ENCODE results near the gene RXFP2.

Gene RXFP2

DNA sequence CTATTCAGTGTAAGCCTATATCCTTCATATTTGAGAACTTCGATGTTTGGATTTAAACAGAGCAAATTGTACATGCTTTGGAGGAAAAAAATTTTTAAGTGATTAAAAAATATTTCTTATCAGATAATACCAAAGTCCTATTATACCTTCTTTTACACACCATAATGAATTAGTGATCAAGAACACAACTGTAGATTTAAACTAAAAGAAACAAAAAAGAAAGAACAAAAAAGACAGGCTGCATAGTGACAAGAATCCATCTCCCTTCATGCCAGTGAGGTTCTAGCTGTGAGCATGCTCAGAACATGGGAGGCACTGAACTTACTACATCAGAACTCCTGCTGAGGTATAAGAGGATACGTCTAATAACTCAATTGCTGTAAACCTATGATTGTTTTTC lies at the start of gene RXFP2:
Gene RXFP2 (plus strand): TSS at position 301 of the 400 bp plus-strand sequence. CDS start 87 bp downstream, at position 388.
- no peak for DNase-seq (ENCODE audit: low read depth in 2 of 2)

DNA sequence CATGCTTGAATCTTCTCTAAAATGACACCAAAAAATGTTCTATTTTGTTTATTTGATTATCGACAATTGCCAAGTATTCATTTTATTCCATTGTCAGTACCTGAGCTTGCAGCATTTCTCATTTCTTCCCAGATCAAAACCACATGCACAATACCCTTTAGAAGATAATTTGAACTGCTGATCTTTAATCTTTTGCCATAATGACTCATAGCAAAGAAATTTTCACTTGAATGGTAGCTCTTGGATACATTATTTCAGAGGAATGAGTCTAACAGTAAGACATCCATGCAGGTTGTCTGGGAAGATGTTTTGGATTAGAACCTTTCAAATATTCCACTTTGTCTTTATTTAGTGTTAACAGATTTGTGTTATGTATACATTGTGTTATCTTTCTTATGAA lies 42.0 kb upstream of the RXFP2 start:
- no peak for DNase-seq (ENCODE audit: low read depth in 2 of 2)

GRCh38 chr13:31699650-31700049 lies 39.7 kb upstream of the RXFP2 start:
- DNase-seq (ENCODE audit: low read depth in 2 of 2), result no peak

GRCh38 chr13:31703780-31704179 lies 35.5 kb upstream of the RXFP2 start:
- no peak for DNase-seq (ENCODE audit: low read depth in 2 of 2)

- DNase-seq (ENCODE audit: low read depth in 2 of 2), result no peak
Measured at GRCh38 chr13:31706105-31706504, 33.2 kb upstream of the RXFP2 start.

GRCh38 chr13:31717583-31717982 lies 21.7 kb upstream of the RXFP2 start:
- DNase-seq (ENCODE audit: low read depth in 2 of 2), result no peak

- DNase-seq (ENCODE audit: low read depth in 2 of 2), result no peak
Measured at GRCh38 chr13:31719214-31719613, 20.1 kb upstream of the RXFP2 start.

DNA sequence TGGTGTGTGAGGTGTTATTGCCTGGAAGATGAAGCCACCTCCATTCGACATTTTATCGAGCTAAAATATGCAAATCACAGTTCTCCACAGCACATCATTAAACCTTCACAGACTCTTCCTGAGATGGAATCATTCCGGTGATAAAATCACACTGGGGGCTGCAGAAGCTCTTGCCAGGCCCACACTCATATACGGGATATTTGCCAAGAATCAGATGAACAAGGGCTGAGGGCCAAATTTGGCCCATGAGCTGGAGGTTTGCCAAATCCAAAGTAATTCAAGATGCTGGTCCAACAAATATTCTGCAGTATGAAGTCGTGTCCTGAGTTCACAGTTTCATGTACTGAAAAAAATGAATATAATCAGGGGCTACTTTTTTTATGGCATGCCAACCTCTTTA lies 16.7 kb upstream of the RXFP2 start:
- DNase-seq (ENCODE audit: low read depth in 2 of 2), result no peak

DNA sequence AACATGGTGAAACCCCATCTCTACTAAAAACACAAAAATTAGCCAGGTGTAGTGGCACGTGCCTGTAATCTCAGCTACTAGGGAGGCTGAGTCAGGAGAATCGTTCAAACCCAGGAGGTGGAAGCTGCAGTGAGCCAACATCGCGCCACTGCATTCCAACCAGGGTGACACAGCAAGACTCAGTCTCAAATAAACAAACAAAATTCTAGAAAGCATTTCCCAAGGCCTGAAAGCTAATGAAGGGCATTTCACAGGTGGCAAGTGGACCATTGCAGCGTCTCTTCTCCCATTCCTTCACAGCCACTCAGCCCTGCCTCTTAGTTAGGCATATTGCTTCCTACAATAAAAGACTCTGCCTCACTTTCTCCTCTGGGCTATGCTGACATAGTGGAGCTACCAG lies 13.5 kb upstream of the RXFP2 start:
- no peak for DNase-seq (ENCODE audit: low read depth in 2 of 2)

GRCh38 chr13:31731921-31732320 lies 7.4 kb upstream of the RXFP2 start:
- DNase-seq (ENCODE audit: low read depth in 2 of 2), result no peak

DNA sequence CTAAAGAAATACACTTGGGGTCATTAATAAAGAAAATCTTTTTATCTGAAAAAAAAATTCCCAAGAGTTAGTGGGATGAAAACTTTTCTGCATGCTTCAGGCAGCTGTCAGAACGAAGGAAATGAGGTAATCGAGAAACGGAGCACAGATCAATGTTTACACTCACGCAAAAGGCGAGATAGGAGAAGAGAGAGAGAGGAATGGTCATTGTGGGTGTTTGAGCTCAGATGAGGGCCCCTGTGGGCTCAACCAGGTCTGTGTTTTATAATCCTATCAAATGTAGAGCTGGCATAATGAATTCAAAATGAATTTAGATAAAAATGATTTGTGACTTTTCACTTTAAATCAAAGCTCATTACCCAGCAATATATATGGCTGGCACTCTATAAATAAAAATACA lies 6.3 kb upstream of the RXFP2 start:
- DNase-seq (ENCODE audit: low read depth in 2 of 2), result no peak

GRCh38 chr13:31733647-31734046 lies 5.7 kb upstream of the RXFP2 start:
- DNase-seq (ENCODE audit: low read depth in 2 of 2), result no peak

GRCh38 chr13:31742097-31742734 lies 2.9 kb downstream of the RXFP2 start:
- DNase-seq (ENCODE audit: low read depth in 2 of 2), result peak; percentile 25 to 41

DNA sequence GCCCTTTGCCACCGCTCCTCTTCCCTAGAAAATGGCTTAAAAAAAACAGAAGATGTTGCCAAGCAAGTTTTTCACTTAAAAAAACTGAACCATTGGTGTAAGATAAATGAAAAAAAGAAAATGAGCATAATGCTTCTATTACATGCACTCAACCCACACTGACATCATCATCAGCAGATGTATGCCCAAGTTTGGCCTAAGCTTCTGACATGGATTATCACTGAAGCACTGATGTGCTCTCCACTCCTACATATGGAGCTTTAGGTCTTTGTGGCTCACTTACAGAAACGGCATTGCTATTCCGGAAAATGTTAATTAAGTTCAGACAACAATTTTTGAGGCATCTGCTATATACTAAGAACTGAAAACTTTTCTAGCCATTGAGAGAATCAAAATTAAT lies 8.0 kb downstream of the RXFP2 start:
- no peak for DNase-seq (ENCODE audit: low read depth in 2 of 2)

- no peak for DNase-seq (ENCODE audit: low read depth in 2 of 2)
Measured at GRCh38 chr13:31747966-31748365, 8.6 kb downstream of the RXFP2 start.

GRCh38 chr13:31749929-31750328 lies 10.6 kb downstream of the RXFP2 start:
- no peak for DNase-seq (ENCODE audit: low read depth in 2 of 2)

GRCh38 chr13:31755211-31755610 lies 15.9 kb downstream of the RXFP2 start:
- DNase-seq (ENCODE audit: low read depth in 2 of 2), result no peak

GRCh38 chr13:31755803-31756212 lies 16.5 kb downstream of the RXFP2 start:
- DNase-seq (ENCODE audit: low read depth in 2 of 2), result no peak

DNA sequence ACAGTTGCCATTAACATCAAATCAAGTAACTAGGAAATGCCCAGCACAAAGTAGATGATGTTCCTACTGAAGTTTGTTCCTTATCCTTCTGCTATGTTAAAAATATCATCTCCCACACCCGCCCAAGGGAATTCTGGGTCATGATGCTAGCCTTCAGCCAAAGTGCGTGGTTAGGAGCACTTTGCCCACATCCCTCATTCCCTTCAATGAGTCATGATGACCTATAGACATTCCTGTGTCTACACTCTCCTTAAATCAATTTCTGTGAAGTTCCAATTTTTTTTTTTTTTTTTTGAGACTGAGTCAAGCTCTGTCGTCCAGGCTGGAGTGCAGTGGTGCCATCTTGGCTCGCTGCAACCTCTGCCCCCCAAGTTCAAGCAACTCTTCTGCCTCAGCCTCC lies 17.0 kb downstream of the RXFP2 start:
- DNase-seq (ENCODE audit: low read depth in 2 of 2), result no peak

GRCh38 chr13:31761951-31762350 lies 22.6 kb downstream of the RXFP2 start:
- no peak for DNase-seq (ENCODE audit: low read depth in 2 of 2)

- no peak for DNase-seq (ENCODE audit: low read depth in 2 of 2)
Measured at GRCh38 chr13:31764556-31764955, 25.2 kb downstream of the RXFP2 start.

DNA sequence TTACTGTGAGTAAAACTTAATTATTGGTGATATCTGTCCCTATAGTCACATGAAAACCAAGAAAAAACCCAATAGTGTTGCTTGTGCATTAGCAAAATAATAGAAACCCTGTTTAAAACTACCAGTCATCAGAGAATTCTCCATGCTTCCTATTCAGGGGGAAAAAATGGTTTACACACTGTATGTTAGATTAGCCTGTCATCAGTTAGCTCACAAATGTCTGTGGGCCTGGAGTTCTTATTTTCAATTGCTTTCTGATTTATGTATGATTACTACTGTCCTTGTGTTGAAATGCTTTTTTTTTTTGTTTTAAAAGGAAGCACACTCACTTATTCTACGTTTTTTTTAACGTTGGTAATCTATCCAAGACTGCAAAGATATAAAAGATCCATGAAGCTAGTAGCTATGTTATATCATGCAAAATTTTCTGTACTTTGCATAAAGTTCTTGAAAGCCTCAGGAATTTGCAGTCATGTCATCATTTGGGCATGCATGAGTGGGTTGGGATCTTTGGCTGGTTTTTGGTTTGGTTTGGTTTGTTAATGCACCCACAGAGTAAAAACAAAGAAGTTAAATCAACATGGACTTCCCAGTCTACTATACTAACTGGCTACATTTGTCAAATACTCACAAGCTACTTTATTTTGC lies 25.9 kb downstream of the RXFP2 start:
- DNase-seq (ENCODE audit: low read depth in 2 of 2), result no peak

GRCh38 chr13:31767175-31767900 lies 28.0 kb downstream of the RXFP2 start:
- DNase-seq (ENCODE audit: low read depth in 2 of 2), result no peak

Measured in stimulated activated CD4-positive, alpha-beta T cell treated with anti-CD3 and anti-CD28 coated beads, Interleukin-12 subunit alpha, Interleukin-12 subunit beta, amount 100 ng/mL, for 24 hours (primary cell).